BJ (cell line): ENCODE measurements around the gene ZGRF1. TPM values are rescaled to one million over a fixed set of nuclear protein-coding genes. Genes with fewer than 3 reads are reported as not detected.

Experiments
- CTCF ChIA-PET: fragments of 350-600 bp; formaldehyde crosslinking; extraction: SDS; loops from one replicate; lab custom pipeline; 2021; ENCODE audit warnings: antibody characterized with exemption, inconsistent platforms; lab: Yijun Ruan, JAX
- POLR2A ChIA-PET: fragments of 300-600 bp; sonication (Branson Sonifier 250); formaldehyde crosslinking; extraction: SDS; loops from one replicate; lab custom pipeline; 2021; ENCODE audit warnings: antibody characterized with exemption; lab: Charles Lee
- DNase-seq: peaks from one replicate; pipeline ENCODE4 v3.0.0-alpha.2; 2011; ENCODE audit warnings: low read depth
- H3K27me3 ChIP-seq: 2 replicates; pipeline ENCODE4 v1.6.0; 2011; ENCODE audit warnings: low read length; ENCODE audit not compliant: control insufficient read depth, insufficient read depth
- H3K36me3 ChIP-seq: 2 replicates; pipeline ENCODE4 v1.5.1; 2011; ENCODE audit warnings: low read length; ENCODE audit not compliant: control insufficient read depth, insufficient read depth
- H3K4me3 ChIP-seq: 2 replicates; pipeline ENCODE4 v1.5.1; 2011; ENCODE audit warnings: low read depth, mild to moderate bottlenecking, control low read depth, low read length
- CTCF ChIP-seq: IDR thresholded peaks from 2 replicates; pipeline ENCODE4 v1.5.1; 2011; ENCODE audit warnings: low read depth, mild to moderate bottlenecking, control low read depth, inconsistent platforms, low read length, moderate library complexity; ENCODE audit not compliant: insufficient read depth
- polyA plus RNA-seq: library from polyadenylated mRNA; depleted of rRNA; stranded (reverse); fragments of >200 nt; gene quantifications from 2 replicates; pipeline ENCODE4 v1.2.3, GENCODE V29; 2011

The ZGRF1 gene
- polyA plus RNA-seq, 1 experiment = 1.4 TPM

GRCh38 chr4:112567536-112567935 is 69.2 kb downstream of the ZGRF1 start:
- no peaks in the 10 kb centered on the region for H3K36me3 ChIP-seq

GRCh38 chr4:112564706-112565270 is 71.9 kb downstream of the ZGRF1 start:
- DNase-seq = no peak
- CTCF ChIA-PET = no interaction called here
- H3K4me3 ChIP-seq = no peak overlapping the region
- no peaks in the 10 kb centered on the region for H3K27me3 ChIP-seq
- POLR2A ChIA-PET = no interaction called here
- no peak for TF ChIP-seq CTCF
- H3K36me3 ChIP-seq = no peaks in the 10 kb centered on the region

More at GRCh38 chr4:112567536-112567935, 69.2 kb downstream of the ZGRF1 start:
- H3K27me3 ChIP-seq = no peaks in the 10 kb centered on the region
- no peak for TF ChIP-seq CTCF
- POLR2A ChIA-PET = no interaction called here
- no peak overlapping the region for H3K4me3 ChIP-seq
- CTCF ChIA-PET = no interaction called here
- no peak for DNase-seq

GRCh38 chr4:112563431-112564200 is 73.1 kb downstream of the ZGRF1 start:
- no peak for TF ChIP-seq CTCF
- no peak for DNase-seq
- ChIA-PET CTCF (interaction anchor here (0.6 kb wide), 1 partner anchor 37 kb away, joined by 3 read pairs; no protein-coding TSS in a partner anchor), POLR2A (interaction anchor here (0.6 kb wide), 1 partner anchor 48 kb away, joined by 3 read pairs; the partner anchor contains the start of gene NEUROG2)
- H3K27me3 ChIP-seq = no peaks in the 10 kb centered on the region
- H3K4me3 ChIP-seq = no peak overlapping the region
- no peaks in the 10 kb centered on the region for H3K36me3 ChIP-seq

GRCh38 chr4:112562254-112562879 is 74.3 kb downstream of the ZGRF1 start:
- CTCF ChIA-PET = no interaction called here

More at GRCh38 chr4:112562254-112562879, 74.3 kb downstream of the ZGRF1 start:
- no peak for DNase-seq
- no peaks in the 10 kb centered on the region for H3K27me3 ChIP-seq
- no peak overlapping the region for H3K4me3 ChIP-seq
- no peak for TF ChIP-seq CTCF
- no peaks in the 10 kb centered on the region for H3K36me3 ChIP-seq
- POLR2A ChIA-PET = no interaction called here
